HG02798 (cell line): ENCODE measurements around the gene SPATC1L.
A peak's percentile ranks its signal among the peaks of the same experiment; 100 is the strongest.
"Not testable (repeated sequence)": the region's sequence is repeated elsewhere in the genome, so short reads cannot be mapped to it uniquely, and the experiment has no call there.

Experiments used
- ATAC-seq: cut with Tn5 transposase; IDR thresholded peaks from one replicate; pipeline ENCODE4 v1.9.1; 2021; ENCODE audit warnings: mild to moderate bottlenecking; ENCODE audit not compliant: unreplicated experiment, poor library complexity

The SPATC1L gene

GRCh38 chr21:46184625-46185555 lies 631 bp upstream of the SPATC1L start:
- ATAC-seq, result peak; percentile 65

DNA sequence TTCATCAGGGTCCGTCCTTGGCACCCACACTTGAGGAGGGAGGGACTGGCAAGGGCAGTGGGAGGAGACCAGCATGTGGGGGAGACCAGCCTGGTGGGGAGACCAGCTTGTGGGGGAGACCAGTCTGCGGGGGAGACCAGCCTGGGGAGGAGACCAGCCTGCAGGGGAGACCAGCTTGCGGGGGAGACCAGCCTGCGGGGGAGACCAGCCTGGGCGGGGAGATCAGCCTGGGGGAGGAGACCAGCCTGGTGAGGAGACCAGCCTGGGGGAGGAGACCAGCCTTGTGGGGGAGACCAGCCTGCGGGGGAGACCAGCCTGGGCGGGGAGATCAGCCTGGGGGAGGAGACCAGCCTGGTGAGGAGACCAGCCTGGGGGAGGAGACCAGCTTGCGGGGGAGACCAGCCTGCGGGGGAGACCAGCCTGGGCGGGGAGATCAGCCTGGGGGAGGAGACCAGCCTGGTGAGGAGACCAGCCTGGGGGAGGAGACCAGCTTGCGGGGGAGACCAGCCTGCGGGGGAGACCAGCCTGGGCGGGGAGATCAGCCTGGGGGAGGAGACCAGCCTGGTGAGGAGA lies 836 bp downstream of the SPATC1L start:
- not testable (repeated sequence) for ATAC-seq

DNA sequence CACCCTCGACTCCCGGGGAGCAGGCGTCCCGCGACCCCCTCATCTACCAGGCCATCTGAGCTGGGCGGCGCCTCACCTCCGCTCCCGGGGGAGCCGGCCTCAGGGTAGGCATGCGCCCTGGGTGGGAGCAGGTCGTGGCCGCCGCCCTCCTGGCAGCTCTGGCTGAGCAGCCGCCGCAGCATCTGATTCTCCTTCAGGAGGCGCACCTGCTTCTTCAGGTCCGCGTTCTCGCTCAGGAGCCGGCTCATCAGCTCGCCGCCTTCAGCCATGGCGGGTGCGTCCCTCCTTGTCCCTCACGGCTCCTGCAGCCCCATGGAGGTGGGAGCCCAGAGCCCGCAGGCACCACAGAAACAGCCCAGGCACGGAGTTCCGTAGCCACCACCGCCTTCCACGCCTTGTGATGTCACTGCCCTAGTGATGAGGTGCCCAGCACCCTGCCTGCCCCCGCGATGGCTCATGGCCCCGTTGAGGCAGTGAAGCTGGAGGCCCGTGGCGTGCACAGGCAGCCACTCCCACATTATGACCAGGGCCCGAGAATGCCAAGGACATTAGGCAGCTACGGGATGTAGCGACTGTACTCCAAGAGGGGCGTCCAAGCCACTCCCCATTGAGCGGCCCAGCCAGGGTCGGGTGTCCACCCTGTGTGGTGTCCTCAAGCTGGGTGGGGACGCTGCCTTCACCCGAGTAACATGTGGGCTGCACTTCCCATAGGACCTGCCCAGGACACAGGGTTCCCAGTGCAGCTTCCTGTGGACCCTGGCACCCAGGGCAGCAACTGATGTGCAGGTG lies 1.5 kb downstream of the SPATC1L start:
- ATAC-seq, result no peak

- ATAC-seq, result no peak
These were observed 2.2 kb downstream of the SPATC1L start for GRCh38 chr21:46181953-46182547.

DNA sequence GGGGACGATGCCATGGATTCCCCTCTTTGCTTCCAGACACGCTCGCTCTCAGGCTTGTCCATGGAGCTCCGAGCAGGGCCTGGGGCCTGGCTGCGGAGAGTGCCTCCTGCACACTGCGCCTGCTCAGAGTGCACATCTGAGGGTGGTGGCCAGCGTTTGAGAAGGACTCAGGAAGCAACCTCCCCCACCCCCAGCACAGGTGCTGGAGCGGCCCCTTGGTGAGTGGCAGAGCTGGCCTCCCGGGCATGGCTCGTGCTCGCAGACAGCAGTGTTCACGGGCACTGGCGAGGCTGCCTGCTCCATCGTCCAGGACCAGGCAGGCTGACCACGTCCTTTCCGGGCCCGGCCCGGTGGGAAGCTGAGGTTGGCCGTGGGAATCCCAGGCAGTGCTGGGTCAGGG lies 2.8 kb downstream of the SPATC1L start:
- ATAC-seq, result no peak

DNA sequence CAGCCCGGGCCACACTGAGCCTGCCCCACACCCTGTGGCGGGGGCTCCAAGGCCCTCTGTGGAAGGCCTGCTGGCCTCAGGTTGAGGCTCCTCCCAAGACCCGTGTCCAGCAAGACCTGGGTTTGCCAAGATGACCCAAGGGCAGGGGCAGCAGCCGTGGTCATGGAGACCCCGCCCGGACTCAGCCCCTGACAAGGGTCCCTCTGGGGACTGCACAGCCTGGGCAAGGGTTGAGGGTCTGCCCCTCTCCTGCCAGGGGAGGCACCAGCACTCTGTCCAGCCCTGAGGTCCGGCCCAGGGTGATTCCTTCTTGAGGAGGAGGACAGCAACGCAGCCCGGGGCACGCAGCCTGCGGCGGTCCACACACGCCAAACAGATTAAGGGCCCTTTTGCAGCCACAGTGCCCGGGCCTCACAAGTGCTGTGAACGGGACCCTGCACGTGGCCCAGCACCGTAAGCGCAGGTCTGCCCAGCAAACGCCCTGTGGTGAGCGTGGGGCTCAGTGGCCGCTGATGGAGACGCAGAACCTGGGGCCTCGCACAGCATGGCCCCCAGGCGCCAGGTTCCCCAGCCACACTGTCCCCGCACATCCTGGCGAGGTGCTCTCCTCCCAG lies 3.4 kb downstream of the SPATC1L start:
- no peak for ATAC-seq

DNA sequence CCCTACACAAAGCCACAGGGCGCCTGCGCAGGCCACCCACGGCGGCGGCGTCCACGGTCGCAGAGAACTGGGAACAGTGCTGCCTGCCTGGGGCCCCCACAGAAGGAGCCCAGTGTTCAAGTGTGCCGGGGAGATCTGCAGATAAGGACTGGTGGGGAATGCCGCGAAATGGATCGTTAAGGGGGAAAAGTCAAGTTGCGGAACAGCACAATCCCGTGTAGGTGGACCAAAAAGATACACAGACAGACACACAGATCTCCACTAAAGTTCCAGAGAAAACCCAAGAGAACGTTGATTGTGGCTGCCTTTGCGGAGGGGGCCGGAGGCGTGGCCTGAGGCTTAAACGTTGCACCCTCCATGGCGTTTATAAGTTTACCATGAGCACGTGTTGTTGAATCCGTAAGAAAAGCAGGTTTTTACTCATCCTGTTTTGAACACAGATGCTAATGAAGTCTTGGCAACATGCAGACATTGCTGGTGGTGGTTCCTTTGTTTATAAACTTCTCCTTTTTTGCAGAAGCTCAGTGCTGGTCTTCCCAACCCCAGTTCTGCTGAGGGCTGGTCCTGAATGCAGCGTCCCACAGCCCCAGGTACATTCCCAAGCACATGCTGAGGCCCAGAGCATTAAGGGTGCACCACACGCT lies 4.1 kb downstream of the SPATC1L start:
- no peak for ATAC-seq

DNA sequence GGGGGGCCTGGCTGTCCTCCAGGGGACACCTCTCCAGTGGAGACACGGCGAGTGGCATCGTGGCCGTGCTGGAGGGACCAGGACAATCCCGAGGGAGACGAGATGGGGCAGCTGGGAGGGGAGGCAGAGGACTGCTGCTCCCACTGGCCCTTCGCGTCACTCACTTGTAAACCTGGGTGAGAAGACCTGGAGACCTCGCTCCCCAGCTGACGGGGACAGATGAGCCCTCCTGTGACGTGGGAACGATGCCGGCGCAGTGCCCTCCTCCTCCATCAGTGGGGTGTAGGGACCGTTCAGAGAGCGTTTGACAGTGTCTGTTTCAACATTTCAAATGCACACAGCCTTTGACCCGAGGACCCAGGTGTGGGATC lies 4.6 kb downstream of the SPATC1L start:
- no peak for ATAC-seq

DNA sequence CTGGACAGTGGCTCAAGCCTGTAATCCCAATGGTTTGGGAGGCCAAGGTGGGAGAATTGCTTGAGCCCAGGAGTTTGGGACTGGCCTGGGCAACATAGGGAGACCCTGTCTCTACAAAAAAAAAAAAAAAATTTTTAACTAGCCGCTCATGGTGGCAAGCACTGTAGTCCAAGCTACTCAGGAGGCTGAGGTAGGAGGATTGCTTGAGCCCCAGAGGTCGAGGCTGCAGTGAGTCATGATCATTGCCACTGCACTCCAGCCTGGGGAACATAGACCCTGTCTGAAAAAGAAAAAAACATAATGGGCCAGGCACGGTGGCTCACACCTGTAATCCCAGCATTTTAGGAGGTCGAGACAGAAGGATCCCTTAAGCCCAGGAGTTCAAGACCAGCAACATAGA lies 5.3 kb downstream of the SPATC1L start:
- no peak for ATAC-seq

DNA sequence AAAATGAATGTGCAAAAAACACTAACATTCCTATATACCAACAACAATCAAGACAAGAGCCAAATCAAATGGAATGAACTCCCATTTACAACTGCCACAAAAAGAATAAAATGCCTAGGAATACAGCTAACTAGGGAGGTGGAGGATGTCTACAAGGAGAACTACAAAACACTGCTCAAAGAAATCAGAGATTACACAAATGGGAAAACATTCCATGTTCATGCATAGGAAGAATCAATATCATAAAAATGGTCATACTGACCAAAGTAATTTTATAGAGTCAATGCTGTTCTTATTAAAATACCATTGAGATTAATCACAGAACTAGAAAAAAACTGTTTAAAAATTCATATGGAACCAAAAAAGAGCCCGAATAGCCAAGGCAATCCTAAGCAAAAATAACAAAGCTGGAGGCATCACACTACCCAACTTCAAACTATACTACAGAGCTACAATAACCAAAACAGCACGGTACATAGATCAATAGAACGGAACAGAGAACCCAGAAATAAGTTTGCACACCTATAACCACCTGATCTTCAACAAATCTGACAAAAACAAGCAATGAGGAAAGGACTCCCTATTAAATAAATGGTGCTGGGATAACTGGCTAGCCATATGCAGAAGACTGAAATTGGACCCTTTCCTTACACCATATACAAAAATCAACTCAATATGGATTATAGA lies 7.7 kb downstream of the SPATC1L start:
- ATAC-seq, result not testable (repeated sequence)

DNA sequence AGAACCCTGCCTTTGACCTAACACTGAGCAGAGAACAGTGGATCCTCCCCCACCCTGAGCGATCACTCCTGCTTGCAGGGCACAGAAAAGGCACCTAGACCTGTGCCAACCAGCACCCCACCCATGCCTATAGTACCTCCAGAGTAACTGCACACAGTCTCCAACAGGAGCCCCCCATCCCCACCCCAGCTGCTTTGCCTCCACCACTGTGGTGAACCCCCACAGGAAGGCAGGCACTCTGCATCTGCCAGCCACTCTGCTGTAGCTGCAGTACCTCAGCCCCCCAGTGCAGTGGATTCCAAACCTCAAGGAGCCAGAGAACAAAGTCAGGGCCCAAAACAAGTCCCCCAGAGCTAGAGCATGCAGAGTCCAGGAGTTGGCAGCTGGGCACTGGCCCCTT lies 10.7 kb downstream of the SPATC1L start:
- no peak for ATAC-seq

DNA sequence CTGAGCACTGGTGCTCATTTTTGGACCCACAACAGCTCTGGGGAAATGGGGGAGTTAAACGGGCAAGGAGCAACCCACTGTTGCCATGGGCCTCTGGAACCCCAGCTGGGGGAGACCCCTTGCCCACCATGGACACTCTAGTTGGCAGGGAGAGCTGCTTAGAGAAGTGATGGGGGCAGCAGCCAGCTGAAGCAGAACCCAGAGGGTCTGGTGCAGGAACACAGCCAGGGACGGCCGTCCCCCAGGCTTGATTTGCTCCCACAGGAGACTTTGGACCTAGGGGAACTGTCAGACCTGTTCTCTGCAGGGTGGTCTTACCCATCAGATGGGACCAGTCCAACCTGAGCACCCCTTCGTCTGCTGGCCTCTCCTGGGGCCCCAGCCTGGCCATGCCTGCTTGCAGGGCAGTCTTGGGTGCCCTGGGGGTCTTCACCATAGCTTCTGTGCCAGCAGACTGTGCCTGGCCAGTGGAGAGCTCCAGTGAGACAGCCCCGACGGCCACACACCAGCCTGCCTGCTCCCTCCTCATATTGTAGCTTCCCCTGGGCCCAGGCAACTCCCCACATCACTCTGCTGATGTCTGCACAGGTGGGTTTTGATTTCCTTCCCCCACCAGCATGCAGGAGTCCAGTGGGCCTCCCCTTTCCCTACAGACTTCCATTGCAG lies 11.3 kb downstream of the SPATC1L start:
- ATAC-seq, result no peak

DNA sequence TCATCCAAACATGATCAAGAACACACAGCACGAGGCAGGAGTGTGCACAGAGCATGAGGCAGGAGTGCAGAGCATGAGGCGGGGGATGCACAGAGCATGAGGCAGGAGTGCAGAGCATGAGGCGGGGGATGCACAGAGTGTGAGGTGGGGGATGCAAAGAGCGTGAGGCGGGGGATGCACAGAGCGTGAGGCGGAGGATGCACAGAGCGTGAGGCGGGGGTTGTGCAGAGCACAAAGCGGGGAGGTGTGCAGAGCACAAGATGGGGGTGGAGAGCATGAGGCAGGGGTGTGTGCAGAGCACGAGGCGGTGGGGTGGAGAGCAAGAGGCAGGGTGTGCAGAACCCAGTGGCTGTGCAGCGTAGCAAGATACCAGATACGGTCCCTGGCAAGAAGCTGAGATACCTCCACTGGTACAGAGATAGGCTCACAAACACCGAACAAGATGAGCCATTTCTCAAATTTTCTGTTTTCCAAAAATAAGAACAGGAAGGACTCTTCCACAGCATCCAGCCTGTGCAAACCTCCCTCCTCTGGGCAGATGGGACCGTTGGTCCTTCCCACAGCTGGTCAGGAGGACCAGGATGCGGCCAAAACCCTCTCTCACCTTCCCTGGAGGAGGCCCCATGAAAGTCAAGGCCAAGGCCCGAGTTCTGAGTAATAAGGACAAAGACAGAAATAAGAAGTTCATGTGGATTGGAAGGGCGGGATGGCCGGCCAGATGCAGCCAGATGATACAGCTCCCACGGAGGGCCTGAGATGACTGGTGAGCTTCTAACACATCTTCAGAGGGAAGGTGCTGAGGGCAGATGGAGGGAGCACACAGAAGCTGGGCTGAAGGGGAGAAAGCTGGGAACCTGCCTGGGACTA lies 12.0 kb downstream of the SPATC1L start:
- ATAC-seq, result no peak

GRCh38 chr21:46171585-46171984 lies 12.7 kb downstream of the SPATC1L start:
- no peak for ATAC-seq

- not testable (repeated sequence) for ATAC-seq
These were observed 13.6 kb downstream of the SPATC1L start for GRCh38 chr21:46170436-46171193.

- no peak for ATAC-seq
These were observed 15.4 kb downstream of the SPATC1L start for GRCh38 chr21:46168659-46169386.
